ENCODE measurements around the gene C6orf141.

DNA sequence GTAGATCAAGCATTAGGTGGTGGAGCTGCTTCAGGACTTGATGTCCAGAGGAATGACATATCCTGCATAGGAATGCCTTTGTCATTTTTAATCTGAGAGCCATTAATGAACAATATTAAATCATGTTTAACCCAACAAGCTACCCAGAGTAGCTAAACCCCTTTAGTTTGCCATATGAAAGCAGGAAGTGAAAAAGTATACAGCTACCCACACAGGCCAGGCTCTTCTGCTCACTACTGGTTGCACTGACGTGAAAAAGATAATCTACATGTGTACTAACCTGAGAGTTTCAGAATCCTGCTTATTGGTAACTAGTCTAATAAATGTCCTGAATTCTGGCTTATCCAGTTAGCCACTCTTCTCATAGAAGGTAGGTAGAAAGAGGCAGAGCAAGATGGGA lies 30.8 kb upstream of the C6orf141 start:
- TF ChIP-seq, protein P1, sequence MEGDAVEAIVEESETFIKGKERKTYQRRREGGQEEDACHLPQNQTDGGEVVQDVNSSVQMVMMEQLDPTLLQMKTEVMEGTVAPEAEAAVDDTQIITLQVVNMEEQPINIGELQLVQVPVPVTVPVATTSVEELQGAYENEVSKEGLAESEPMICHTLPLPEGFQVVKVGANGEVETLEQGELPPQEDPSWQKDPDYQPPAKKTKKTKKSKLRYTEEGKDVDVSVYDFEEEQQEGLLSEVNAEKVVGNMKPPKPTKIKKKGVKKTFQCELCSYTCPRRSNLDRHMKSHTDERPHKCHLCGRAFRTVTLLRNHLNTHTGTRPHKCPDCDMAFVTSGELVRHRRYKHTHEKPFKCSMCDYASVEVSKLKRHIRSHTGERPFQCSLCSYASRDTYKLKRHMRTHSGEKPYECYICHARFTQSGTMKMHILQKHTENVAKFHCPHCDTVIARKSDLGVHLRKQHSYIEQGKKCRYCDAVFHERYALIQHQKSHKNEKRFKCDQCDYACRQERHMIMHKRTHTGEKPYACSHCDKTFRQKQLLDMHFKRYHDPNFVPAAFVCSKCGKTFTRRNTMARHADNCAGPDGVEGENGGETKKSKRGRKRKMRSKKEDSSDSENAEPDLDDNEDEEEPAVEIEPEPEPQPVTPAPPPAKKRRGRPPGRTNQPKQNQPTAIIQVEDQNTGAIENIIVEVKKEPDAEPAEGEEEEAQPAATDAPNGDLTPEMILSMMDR (IDR thresholded peaks at IDR 0.05), result no peak
- no peak for TF ChIP-seq POLR2AphosphoS5 (IDR thresholded peaks at IDR 0.05; ENCODE audit: low read depth, low read length)
